IPS-20b (cell line): Measurements from ENCODE around the gene CERKL.

Experiments used
- H3K27ac ChIP-seq: one replicate; pipeline ENCODE4 v1.5.1; 2013; ENCODE audit warnings: low read length
- H3K27me3 ChIP-seq: 2 replicates; pipeline ENCODE4 v1.6.1; 2013; ENCODE audit warnings: mild to moderate bottlenecking, low read length, inconsistent platforms; ENCODE audit not compliant: insufficient read depth
- H3K36me3 ChIP-seq: 2 replicates; pipeline ENCODE4 v1.6.1; 2013; ENCODE audit warnings: low read depth, mild to moderate bottlenecking, inconsistent platforms, low read length, moderate library complexity; ENCODE audit not compliant: insufficient read depth
- H3K4me1 ChIP-seq: 2 replicates; pipeline ENCODE4 v1.6.1; 2013; ENCODE audit warnings: mild to moderate bottlenecking, control low read depth, inconsistent platforms, low read length, moderate library complexity; ENCODE audit not compliant: insufficient read depth
- H3K4me3 ChIP-seq: 2 replicates; pipeline ENCODE4 v1.5.1; 2013; ENCODE audit warnings: mild to moderate bottlenecking, low read length, inconsistent platforms
- H3K9ac ChIP-seq: 2 replicates; pipeline ENCODE4 v1.6.1; 2013; ENCODE audit warnings: low read depth, mild to moderate bottlenecking, inconsistent platforms, low read length, moderate library complexity
- H3K9me3 ChIP-seq: 2 replicates; pipeline ENCODE4 v1.6.1; 2013; ENCODE audit warnings: mild to moderate bottlenecking, low read depth, low read length, inconsistent platforms; ENCODE audit not compliant: insufficient read depth

CERKL gene

DNA sequence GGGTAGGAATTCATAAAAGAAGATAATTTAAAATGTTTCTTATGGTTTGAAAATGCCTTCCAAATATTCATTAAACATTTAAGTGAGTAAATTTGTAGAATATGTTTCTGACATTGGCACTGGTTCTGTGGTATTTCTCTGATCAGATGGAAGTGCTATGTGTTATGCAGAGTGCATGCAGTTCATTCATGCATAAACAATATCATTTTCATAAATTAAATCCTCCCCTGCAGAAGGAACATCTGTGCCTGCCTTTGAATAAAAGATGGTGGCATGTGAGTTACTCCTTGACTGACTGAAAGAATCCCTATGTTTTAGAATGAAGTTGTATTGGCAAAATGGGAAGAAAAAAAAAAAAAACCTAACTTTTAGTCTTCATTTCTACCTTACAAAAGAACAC lies 17.6 kb upstream of the CERKL start:
- no peaks in the 10 kb centered on the region for H3K36me3 ChIP-seq
- H3K9ac ChIP-seq = no peak overlapping the region
- H3K4me1 ChIP-seq = no peaks in the 10 kb centered on the region
- no peak overlapping the region for H3K4me3 ChIP-seq
- peaks cover 95% of the 10 kb centered on the region for H3K27me3 ChIP-seq
- H3K9me3 ChIP-seq = peaks cover 2% of the 10 kb centered on the region; the same call in 1 of the 2 replicates
- no peak overlapping the region for H3K27ac ChIP-seq

DNA sequence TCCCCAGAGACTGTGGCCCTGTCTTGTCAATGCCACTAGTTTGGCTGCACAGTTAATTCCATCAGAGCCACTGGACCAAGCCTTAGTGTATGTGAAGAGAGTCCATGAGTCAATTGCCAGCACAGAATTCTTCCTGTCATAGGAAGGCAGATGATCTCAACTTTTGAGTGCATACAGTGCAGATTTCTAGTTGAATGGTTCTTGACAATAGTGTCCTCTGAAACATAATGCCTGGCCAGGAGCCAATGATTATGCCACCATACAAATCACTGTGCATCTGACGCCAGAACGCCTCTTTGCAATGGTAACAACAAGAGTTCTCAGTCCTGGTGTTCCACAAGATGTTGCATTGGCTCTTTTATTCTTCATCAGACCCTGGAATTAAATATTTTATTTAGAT lies 16.3 kb upstream of the CERKL start:
- no peak overlapping the region for H3K4me3 ChIP-seq
- no peak overlapping the region for H3K27ac ChIP-seq
- peaks cover 95% of the 10 kb centered on the region for H3K27me3 ChIP-seq
- H3K36me3 ChIP-seq = no peaks in the 10 kb centered on the region
- no peak overlapping the region for H3K9ac ChIP-seq
- H3K9me3 ChIP-seq = no peaks in the 10 kb centered on the region
- no peaks in the 10 kb centered on the region for H3K4me1 ChIP-seq

DNA sequence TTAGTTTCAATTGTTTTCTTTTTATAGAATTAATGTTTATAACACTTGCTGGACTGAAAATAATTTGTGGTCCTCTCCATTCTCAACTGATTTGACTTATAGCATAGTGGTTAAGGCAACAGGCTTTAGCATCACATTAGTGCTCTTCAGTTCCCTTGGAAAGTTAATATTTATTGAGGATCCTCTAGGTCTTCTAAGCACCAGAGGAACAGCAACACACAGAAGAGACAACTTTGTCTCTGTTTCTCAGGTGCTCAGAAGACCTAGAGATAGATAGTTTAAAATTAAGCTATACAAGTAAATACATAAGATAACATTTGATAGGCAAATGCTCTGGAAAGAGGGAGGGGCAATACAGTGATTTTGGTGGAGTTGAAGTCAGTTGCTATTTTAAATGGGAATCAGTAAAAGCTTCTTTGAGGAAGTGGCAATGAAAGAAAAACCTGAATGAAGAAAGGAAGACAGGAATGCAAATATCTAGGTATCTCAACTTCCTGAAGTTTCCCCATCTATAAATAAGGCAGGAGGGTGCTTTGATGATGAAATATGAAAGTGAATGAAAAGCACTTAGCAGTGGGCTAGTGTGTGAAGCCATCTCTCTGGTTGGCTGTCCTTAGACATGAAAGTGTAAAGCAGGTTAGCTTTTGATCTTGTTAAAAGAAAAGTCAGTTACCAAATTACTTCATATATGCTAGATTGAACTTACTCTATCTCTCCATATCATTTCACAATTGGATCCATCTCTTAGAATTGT lies 15.5 kb upstream of the CERKL start:
- Histone ChIP-seq H3K27ac (no peak overlapping the region), H3K36me3 (no peaks in the 10 kb centered on the region), H3K27me3 (peaks cover 93% of the 10 kb centered on the region), H3K9ac (no peak overlapping the region), H3K4me1 (peaks cover 4% of the 10 kb centered on the region; the same call in 1 of the 2 replicates), H3K9me3 (no peaks in the 10 kb centered on the region), H3K4me3 (no peak overlapping the region)

DNA sequence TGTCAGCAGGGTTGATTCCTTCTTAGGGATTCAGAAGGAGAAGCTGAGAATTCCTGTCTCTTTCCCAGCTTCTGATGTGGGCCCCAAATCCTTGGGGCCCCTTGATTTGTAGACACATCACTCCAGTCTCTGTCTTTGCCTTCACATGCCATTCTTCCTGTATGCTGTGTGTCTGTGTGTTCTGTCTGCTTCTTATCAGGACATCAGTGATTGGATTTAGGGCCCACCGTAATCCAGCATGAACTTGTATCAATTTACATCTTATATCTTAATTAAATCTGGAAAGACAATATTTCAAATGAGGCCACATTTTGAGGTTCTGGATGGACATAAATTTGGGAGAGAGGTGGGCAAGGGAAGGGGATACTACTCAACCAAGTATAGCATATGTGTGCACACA lies 13.7 kb upstream of the CERKL start:
- H3K4me3 ChIP-seq = no peak overlapping the region
- no peaks in the 10 kb centered on the region for H3K36me3 ChIP-seq
- H3K4me1 ChIP-seq = peaks cover 13% of the 10 kb centered on the region; the same call in 1 of the 2 replicates
- no peaks in the 10 kb centered on the region; the same call in 1 of the 2 replicates for H3K9me3 ChIP-seq
- no peak overlapping the region for H3K27ac ChIP-seq
- peaks cover 85% of the 10 kb centered on the region for H3K27me3 ChIP-seq
- H3K9ac ChIP-seq = no peak overlapping the region

GRCh38 chr2:181667234-181667633 lies 10.3 kb upstream of the CERKL start:
- Histone ChIP-seq H3K27ac (no peak overlapping the region), H3K36me3 (no peaks in the 10 kb centered on the region), H3K4me3 (peak overlapping the region; percentile 10; the same call in 1 of the 2 replicates), H3K9ac (no peak overlapping the region), H3K27me3 (peaks cover 64% of the 10 kb centered on the region), H3K4me1 (peaks cover 13% of the 10 kb centered on the region; the same call in 1 of the 2 replicates), H3K9me3 (no peaks in the 10 kb centered on the region; the same call in 1 of the 2 replicates)

- Histone ChIP-seq H3K4me1 (peaks cover 10% of the 10 kb centered on the region; the same call in 1 of the 2 replicates), H3K4me3 (no peak overlapping the region), H3K27ac (no peak overlapping the region), H3K9ac (no peak overlapping the region), H3K9me3 (no peaks in the 10 kb centered on the region; the same call in 1 of the 2 replicates), H3K36me3 (no peaks in the 10 kb centered on the region), H3K27me3 (peaks cover 72% of the 10 kb centered on the region)
Observed at GRCh38 chr2:181662287-181662686, 5.4 kb upstream of the CERKL start.

DNA sequence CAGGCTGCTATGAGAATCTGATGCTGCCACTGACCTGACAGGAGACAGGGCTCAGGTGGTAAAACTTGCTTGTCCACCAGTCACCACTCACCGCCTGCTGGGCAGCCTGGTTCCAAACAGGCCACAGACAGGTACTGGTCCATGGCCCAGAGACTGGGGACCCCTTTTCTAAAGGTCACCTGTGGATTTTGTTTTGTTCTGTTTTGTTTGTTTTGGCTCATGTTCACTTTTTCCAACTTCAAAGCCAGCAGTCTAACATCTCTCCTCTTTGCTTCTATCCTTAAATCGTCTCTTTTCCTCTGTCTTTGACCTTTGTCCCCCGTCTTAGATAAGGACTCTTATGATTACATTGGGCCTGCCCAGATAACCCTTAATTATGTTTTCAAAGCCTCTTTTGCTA lies 3.3 kb upstream of the CERKL start:
- Histone ChIP-seq H3K36me3 (no peaks in the 10 kb centered on the region), H3K4me1 (peaks cover 7% of the 10 kb centered on the region; the same call in 1 of the 2 replicates), H3K9me3 (no peaks in the 10 kb centered on the region), H3K9ac (no peak overlapping the region), H3K4me3 (no peak overlapping the region), H3K27ac (no peak overlapping the region), H3K27me3 (peaks cover 79% of the 10 kb centered on the region)

- Histone ChIP-seq H3K9ac (no peak overlapping the region), H3K27me3 (peaks cover 96% of the 10 kb centered on the region), H3K4me3 (no peak overlapping the region), H3K27ac (no peak overlapping the region), H3K36me3 (no peaks in the 10 kb centered on the region), H3K9me3 (no peaks in the 10 kb centered on the region), H3K4me1 (peaks cover 7% of the 10 kb centered on the region; the same call in 1 of the 2 replicates)
Observed at GRCh38 chr2:181658444-181658843, 1.5 kb upstream of the CERKL start.

DNA sequence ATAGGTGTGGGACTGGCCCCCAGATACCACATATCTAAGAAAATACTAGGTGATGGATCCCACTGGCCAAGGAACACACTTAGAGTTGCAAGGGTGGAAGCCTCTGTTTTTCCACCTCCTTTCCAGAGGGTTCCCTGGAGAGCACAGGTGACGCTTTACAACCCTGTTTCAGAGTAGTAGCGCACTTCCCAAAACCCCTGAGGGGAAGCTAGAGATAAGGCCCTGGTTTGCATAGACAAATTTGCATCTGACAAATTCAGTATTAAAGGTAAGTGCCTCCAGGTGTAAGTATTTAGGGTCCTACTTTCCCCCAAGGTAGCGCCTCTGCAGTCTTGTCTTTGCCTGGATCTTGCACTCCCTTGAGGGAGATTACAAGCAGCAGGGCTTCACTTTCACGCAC lies 474 bp upstream of the CERKL start:
- no peak overlapping the region for H3K27ac ChIP-seq
- peak overlapping the region; percentile 80 for H3K4me3 ChIP-seq
- H3K27me3 ChIP-seq = peaks cover 96% of the 10 kb centered on the region
- H3K9ac ChIP-seq = no peak overlapping the region
- no peaks in the 10 kb centered on the region for H3K36me3 ChIP-seq
- peaks cover 7% of the 10 kb centered on the region; the same call in 1 of the 2 replicates for H3K4me1 ChIP-seq
- no peaks in the 10 kb centered on the region for H3K9me3 ChIP-seq

DNA sequence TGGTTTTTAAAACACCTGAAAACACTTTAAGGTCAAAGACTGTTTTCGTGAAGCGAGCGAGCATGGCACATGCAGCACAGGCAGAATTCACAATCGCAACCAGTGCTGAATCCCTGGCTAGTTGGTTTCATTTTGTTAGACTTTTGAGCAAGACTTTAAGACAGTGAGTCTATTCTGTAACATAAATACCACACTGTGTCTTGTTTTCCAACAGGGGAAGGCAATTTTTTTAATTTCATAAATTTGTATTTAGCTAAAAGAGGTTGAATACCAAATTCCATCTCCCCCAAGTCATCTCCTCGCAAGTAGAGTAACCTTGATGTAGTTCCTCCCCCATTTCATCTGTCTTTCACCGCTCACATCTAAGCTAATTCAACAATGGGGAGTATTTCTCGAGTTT lies 1.4 kb downstream of the CERKL start:
- Histone ChIP-seq H3K9ac (no peak overlapping the region), H3K36me3 (no peaks in the 10 kb centered on the region), H3K9me3 (no peaks in the 10 kb centered on the region), H3K27ac (no peak overlapping the region), H3K27me3 (peaks cover 92% of the 10 kb centered on the region), H3K4me1 (peaks cover 7% of the 10 kb centered on the region; the same call in 1 of the 2 replicates), H3K4me3 (peak overlapping the region; percentile 80)

DNA sequence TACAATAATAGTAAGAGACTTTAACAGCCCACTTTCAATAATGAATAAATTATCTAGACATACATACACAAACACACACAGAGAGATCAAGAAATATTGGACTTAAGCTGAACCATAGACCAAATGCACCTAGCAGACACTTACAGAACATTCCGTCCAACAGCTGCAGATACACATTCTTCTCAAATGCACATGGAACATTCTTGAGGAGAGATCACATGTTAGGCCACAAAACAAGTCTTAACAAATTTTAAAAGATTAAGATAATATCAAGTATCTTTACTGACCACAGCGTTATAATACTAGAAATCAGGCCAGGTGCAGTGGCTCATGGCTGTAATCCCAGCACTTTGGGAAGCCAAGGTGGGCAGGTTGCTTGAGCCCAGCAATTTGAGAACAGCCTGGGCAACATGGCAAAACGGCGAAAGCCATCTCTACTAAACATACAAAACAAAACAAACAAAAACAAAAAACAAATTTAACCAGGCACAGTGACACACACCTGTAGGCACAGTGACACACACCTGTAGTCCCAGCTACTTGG lies 7.4 kb downstream of the CERKL start:
- Histone ChIP-seq H3K27ac (no peak overlapping the region), H3K9ac (no peak overlapping the region), H3K27me3 (peaks cover 33% of the 10 kb centered on the region), H3K9me3 (no peaks in the 10 kb centered on the region), H3K4me3 (no peak overlapping the region), H3K4me1 (no peaks in the 10 kb centered on the region), H3K36me3 (no peaks in the 10 kb centered on the region)
